IPS-NIHi11 (cell line): ENCODE data around the gene OR56A3.
A peak's percentile ranks its signal among the peaks of the same experiment; 100 is the strongest.
"Not testable (repeated sequence)": the region's sequence is repeated elsewhere in the genome, so short reads cannot be mapped to it uniquely, and the experiment has no call there.

Source experiments
- DNase-seq: peaks from one replicate; pipeline ENCODE4 v3.0.0; 2012; ENCODE audit warnings: mixed read lengths, low spot score

The OR56A3 gene, protein sequence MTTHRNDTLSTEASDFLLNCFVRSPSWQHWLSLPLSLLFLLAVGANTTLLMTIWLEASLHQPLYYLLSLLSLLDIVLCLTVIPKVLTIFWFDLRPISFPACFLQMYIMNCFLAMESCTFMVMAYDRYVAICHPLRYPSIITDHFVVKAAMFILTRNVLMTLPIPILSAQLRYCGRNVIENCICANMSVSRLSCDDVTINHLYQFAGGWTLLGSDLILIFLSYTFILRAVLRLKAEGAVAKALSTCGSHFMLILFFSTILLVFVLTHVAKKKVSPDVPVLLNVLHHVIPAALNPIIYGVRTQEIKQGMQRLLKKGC

DNA sequence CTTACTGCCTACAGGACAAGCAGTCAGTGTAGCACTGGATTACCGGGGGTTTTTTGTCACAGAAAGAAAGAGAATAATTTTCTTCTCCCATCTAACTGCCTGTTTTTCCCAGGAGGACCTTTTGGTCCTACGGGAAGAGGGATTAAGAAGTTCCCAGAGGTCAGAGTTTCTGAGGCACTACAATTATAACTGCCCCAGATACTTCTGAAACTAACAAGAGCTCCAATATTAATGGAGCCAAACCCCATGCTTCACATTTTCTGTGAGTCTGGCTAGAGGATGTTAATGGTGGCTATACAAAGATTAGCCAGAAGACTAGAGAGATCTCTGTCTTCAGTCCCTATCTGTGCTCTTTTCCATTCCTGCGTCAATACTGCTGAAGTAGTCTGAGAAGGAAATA lies at the start of gene OR56A3:
Gene OR56A3, plus strand, starts transcription at position 301 of the 400 bp plus-strand sequence. CDS start 5,096 bp downstream, outside the sequence.
- no peak for DNase-seq

DNA sequence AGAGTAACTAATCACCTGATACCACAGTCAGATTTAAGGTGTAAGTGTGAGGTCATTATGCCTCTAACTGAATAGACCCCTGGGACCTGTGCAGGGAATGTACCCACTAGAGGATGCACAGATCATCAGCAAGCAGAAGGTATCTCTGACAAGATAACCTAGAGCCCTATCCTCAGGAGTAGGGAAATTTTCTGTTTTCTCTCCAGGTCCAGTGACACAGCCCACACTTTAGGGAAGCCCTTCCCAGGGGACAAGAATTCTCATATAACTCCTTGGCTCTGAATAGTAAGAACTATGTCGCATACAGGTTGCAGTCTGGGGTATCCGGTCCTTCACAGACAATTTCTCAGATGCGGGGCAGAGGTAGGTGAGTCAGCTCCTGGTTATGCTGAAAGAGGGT lies 49.1 kb upstream of the OR56A3 start, which contains the start of gene OR52E5:
Gene OR52E5, plus strand, starts transcription at position 301 of the 400 bp plus-strand sequence. CDS start 7,569 bp downstream, outside the sequence.
- DNase-seq: no peak

DNA sequence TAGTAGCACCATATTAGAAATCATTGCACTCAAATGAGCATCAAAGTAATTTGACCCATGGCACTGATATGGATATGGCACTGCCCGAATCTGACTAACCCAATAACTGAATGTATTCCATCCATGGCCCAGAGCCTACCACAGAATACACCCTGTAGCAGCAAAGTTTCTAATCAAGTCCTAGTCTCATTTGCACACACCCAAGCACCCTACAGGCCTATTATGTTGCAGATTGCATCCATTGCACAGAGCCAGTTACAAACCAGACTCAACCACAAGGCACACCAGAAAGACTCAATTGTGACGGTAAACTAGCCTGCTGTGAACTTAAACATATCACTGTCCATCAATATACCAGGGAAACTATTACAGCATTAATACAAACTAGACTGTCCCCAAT lies 42.5 kb upstream of the OR56A3 start:
- DNase-seq: no peak

DNA sequence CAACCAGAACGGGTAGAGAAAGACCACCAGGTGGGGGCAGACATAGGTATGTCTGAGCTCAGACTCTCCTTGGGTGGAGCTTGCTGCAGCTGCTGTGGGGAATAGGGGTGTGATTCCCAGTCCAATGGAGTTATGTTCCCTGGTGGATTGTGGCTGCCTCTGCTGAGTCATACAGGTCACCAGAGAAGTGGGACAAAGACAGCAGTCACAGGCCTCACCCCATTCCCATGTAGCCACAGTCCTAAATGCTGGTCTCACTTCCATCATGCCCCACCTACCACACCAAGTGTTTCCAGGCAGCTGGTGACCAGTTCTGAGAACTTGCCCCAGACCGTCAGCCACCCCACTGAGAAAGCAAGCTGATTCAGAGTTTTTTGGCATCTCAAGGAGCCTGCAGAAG lies 31.5 kb upstream of the OR56A3 start:
- no peak for DNase-seq

DNA sequence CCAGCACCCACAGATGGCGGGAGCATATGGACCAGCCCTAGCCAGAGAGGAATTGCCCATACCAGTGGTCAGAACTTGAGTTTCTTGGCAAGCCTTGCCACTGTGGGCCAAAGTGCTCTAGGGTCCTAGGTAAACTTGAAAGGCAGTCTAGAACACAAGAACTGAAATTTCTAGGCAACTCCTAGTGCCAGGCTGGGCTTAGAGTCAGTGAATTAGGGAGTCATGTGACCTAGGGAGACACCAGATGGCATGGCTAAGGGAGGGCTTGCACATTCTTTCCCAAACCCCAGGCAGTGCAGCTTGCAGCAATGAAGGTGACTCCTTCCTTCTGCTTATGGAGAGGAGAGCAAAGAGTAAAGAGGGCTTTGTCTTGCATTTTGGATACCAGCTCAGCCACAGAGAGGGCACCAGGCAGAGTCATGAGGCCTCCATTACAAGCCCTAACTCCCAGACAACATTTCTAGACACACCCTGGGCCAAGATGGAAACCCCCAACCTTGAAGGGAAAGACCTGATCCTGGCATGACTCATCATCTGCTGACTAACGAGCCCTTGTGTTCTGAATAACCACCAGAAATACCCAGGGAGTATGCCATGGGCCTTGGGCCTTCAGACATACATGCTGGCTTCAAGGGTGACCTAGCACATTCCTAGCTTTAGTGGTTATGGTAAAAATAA lies 19.2 kb upstream of the OR56A3 start:
- DNase-seq: no peak

- no peak for DNase-seq
These were observed 18.6 kb upstream of the OR56A3 start for GRCh38 chr11:5923427-5923776.

- DNase-seq: no peak
These were observed 18.3 kb upstream of the OR56A3 start for GRCh38 chr11:5923794-5924193.

- no peak for DNase-seq
These were observed 13.8 kb upstream of the OR56A3 start for GRCh38 chr11:5928271-5928670.

GRCh38 chr11:5928811-5929210 lies 13.2 kb upstream of the OR56A3 start:
- no peak for DNase-seq

- no peak for DNase-seq
These were observed 12.3 kb upstream of the OR56A3 start for GRCh38 chr11:5929571-5930368.

DNA sequence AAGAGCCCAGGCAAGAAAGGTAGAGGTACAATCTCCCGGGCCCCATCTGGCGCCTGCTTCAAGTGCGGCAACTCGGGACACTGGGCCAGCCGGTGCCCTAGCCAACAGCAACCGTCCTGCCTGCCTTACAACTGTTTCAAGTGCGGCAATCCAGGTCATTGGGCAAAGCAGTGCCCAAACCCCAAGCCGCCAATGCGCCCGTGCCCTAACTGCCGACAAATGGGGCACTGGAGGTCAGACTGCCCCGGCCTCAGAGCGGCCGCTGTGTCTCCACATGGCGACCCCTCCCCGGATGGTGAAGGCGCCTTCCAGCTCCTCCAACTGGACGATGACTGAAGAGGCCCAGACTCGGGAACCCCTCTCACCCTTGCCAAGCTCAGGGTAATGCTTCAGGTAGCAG lies 11.4 kb upstream of the OR56A3 start:
- no peak for DNase-seq

GRCh38 chr11:5931061-5931460 lies 11.0 kb upstream of the OR56A3 start:
- no peak for DNase-seq

DNA sequence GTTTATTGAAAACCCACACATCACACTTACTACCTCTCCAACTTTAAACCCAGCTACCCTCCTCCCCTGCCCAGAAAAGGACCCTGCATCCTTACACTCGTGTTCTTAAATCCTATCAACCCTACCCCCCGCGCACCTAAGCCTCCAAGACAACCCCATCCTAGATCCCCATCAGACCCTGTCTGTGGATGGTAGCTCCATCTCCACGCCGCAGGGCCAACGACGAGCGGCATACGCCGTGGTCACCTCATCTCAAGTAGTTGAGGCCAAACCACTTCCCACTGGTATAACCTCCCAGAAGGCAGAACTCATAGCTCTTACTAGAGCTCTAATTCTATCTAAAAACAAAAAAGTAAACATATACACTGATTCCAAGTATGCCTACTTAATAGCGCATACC lies 9.4 kb upstream of the OR56A3 start:
- no peak for DNase-seq

DNA sequence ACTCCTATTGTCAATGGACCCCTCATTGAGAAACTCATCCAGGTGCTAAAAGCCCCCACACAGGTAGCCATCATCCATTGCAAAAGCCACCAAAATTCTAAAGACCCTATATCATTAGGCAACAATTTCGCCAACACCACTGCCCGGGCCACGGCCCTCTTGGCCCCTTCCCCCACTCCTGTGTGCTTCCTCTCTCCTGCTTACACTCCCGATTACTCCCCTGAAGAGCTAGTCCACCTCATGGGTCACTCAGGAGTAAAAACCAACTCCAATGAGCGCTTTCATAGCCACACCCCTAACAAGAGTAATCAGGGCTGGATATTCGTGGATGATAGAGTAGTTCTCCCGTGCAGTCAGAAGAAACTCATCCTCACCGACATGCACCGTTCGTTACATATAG lies 8.9 kb upstream of the OR56A3 start:
- no peak for DNase-seq

GRCh38 chr11:5937868-5938602 lies 4.0 kb upstream of the OR56A3 start:
- no peak for DNase-seq

DNA sequence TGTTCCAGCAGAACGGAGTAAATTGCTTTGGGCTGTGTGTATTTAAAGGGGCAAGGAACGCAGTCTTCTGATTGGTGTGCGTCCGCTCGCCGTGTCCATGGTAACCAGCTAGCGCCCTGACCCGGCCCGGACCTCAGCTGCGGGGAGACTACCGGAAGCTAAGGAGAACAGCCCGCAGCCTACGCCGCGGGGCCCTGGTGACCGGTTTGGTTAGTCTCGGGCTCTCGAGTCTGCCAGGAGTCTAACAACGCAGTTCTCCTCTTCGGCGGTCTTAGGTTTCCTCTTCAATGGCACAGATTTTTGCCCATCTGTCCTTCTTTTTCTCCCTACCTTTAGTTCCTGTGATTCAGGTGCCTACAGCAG lies 3.5 kb upstream of the OR56A3 start:
- DNase-seq: peak; percentile 35

GRCh38 chr11:5940748-5941147 lies 1.3 kb upstream of the OR56A3 start:
- DNase-seq: no peak

DNA sequence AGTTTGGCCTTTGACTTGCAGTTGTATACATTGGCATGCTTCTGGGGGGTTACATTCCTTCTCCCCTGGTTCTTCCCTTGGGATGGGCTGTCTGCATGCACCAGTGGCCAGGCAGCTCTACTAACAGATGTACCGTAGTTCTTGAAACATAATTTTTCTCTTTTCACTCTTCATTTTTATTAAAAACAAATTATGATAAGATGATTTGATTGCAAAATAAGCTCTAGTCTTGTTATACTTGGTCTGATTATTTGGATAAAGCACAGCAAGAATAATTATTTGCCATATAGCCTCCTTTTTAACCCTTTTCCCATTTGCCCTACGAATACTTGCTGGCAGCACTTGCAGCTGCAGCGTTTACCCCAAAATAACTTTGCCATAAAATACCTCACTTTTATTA lies 13.5 kb downstream of the OR56A3 start:
- DNase-seq: no peak

DNA sequence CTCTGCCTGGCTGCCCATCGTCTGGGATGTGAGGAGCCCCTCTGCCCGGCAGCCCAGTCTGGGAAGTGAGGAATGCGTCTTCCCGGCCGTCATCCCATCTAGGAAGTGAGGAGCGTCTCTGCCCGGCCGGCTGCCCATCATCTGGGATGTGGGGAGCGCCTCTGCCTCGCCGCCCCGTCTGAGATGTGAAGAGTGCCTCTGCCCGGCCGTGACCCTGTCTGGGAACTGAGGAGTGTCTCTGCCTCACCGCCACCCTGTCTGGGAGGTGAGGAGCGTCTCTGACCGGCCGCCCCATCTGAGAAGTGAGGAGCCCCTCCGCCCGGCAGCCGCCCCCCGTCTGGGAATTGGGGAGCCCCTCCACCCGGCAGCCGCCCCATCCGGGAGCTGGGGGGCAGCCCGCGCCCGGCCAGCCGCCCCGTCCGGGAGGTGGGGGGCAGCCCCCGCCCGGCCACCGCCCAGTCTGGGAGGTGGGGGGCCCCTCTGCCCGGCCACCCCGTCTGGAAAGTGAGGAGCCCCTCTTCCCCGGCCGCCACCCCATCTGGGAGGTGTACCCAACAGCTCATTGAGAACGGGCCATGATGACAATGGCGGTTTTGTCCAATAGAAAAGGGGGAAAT lies 18.8 kb downstream of the OR56A3 start:
- not testable (repeated sequence) for DNase-seq

DNA sequence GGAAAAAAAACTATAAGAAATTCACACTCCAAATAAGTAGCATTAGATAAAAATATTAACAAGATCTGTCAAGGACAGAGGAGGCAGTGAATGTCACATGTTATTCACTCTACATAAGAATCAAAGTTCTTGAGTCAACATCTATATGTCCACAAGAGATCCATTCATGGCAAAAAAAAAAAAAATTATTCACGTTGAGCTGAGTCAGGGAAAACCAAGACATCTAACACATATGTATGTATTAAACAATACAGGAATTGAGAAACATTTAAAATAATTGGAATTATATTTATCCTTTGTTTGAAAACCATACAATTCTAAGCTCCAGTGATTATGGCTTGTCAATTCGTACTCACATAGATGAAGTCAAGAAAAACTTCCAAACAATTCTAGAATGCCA lies 24.9 kb downstream of the OR56A3 start:
- no peak for DNase-seq

- DNase-seq: no peak
These were observed 25.7 kb downstream of the OR56A3 start for GRCh38 chr11:5967708-5968107.

- DNase-seq: no peak
These were observed 26.3 kb downstream of the OR56A3 start, which contains the start of gene OR56A5 for GRCh38 chr11:5968394-5968793. OR56A5 (minus strand) TSS chr11:5968494; CDS start chr11:5968494, 0 bp downstream.
